SH-SY5Y (cell line): ENCODE results near the gene LCMT2.

Experiments
- GATA2 ChIP-seq: IDR thresholded peaks from 2 replicates; pipeline ENCODE4 v1.6.1; 2011; ENCODE audit warnings: mild to moderate bottlenecking, low read depth, low read length
- GATA3 ChIP-seq: IDR thresholded peaks from 2 replicates; pipeline ENCODE4 v1.6.1; 2011; ENCODE audit warnings: low read depth, mild to moderate bottlenecking, low read length, moderate library complexity

DNA sequence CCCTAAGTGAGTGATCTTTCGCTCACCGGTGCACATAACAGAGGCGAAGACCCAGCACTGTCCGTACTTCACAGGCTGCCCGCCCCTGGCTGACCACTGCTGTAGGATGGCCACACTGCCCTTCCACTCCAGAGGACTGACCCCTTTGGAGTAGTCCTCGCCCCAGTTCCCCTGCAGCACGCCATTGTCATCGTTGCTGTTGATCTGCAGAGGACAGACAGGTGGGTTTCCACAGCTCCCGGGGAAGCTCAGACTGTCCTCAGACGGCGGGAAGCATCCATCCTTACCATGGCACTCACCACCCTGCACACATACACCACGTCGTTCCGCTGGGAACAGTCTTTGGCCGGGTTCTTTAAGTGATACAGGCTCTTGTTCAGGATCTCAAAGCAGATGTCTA lies 43.1 kb downstream of the LCMT2 start:
- no peak for TF ChIP-seq GATA3
- no peak for TF ChIP-seq GATA2
